RWPE2 (cell line): ENCODE data around the gene FAM78B.

Source experiments
- ATAC-seq: fragments of 200-7000 bp; cut with Tn5 transposase; 3 replicates; pipeline ENCODE4 v1.9.1; 2021; ENCODE audit warnings: low read depth
- DNase-seq: peaks from one replicate; pipeline ENCODE4 v3.0.0-alpha.2; 2020; ENCODE audit warnings: low spot score
- H3K27ac ChIP-seq: fragments of 450-650 bp; 2 replicates; pipeline ENCODE4 v1.5.1; 2017; ENCODE audit warnings: mild to moderate bottlenecking; ENCODE audit not compliant: poor library complexity, severe bottlenecking
- H3K27me3 ChIP-seq: fragments of 250-450 bp; sonication (Bioruptor Pico); 2 replicates; pipeline ENCODE4 v1.5.1; 2021; ENCODE audit warnings: mild to moderate bottlenecking, moderate library complexity; ENCODE audit not compliant: insufficient read depth, poor library complexity, severe bottlenecking
- H3K36me3 ChIP-seq: fragments of 250-450 bp; sonication (Bioruptor Pico); 2 replicates; pipeline ENCODE4 v1.5.1; 2020; ENCODE audit warnings: low read depth, mild to moderate bottlenecking, moderate library complexity
- H3K4me1 ChIP-seq: fragments of 250-450 bp; sonication (Bioruptor Pico); 2 replicates; pipeline ENCODE4 v1.5.1; 2021; ENCODE audit warnings: mild to moderate bottlenecking, moderate library complexity; ENCODE audit not compliant: insufficient read depth, poor library complexity, severe bottlenecking
- H3K4me3 ChIP-seq: fragments of 250-450 bp; sonication (Bioruptor Pico); 2 replicates; pipeline ENCODE4 v1.5.1; 2021; ENCODE audit warnings: mild to moderate bottlenecking, moderate library complexity; ENCODE audit not compliant: severe bottlenecking
- H3K9me3 ChIP-seq: fragments of 250-450 bp; sonication (Bioruptor Pico); 2 replicates; pipeline ENCODE4 v1.5.1; 2021; ENCODE audit warnings: mild to moderate bottlenecking, moderate library complexity; ENCODE audit not compliant: severe bottlenecking
- CTCF ChIP-seq: fragments of 450-650 bp; IDR thresholded peaks from one replicate; pipeline ENCODE4 v1.5.1; 2017; ENCODE audit warnings: mild to moderate bottlenecking, moderate library complexity; ENCODE audit not compliant: poor library complexity, severe bottlenecking

FAM78B gene

GRCh38 chr1:166136222-166136621, 30.6 kb downstream of the FAM78B start:
- ATAC-seq, result no peak

GRCh38 chr1:166133857-166134256, 32.9 kb downstream of the FAM78B start:
- no peak for TF ChIP-seq CTCF
- no peaks in the 10 kb centered on the region for H3K4me1 ChIP-seq
- H3K27ac ChIP-seq, result no peak overlapping the region
- no peaks in the 10 kb centered on the region for H3K9me3 ChIP-seq
- H3K4me3 ChIP-seq, result no peak overlapping the region
- H3K36me3 ChIP-seq, result no peaks in the 10 kb centered on the region
- DNase-seq (no peak), ATAC-seq (no peak)
- no peaks in the 10 kb centered on the region for H3K27me3 ChIP-seq

More at GRCh38 chr1:166136222-166136621, 30.6 kb downstream of the FAM78B start:
- Histone ChIP-seq H3K27ac (no peak overlapping the region), H3K4me1 (no peaks in the 10 kb centered on the region), H3K36me3 (no peaks in the 10 kb centered on the region), H3K4me3 (no peak overlapping the region), H3K9me3 (no peaks in the 10 kb centered on the region), H3K27me3 (no peaks in the 10 kb centered on the region)
- no peak for DNase-seq
- TF ChIP-seq CTCF, result no peak

- no peaks in the 10 kb centered on the region for H3K36me3 ChIP-seq
- TF ChIP-seq CTCF, result peak; percentile 38
- no peaks in the 10 kb centered on the region for H3K9me3 ChIP-seq
- DNase-seq (no peak), ATAC-seq (no peak)
- H3K4me3 ChIP-seq, result no peak overlapping the region
- H3K27me3 ChIP-seq, result no peaks in the 10 kb centered on the region
- no peaks in the 10 kb centered on the region for H3K4me1 ChIP-seq
- H3K27ac ChIP-seq, result no peak overlapping the region
These were observed 33.4 kb downstream of the FAM78B start for GRCh38 chr1:166133276-166133841.

- Histone ChIP-seq H3K4me3 (no peak overlapping the region), H3K4me1 (no peaks in the 10 kb centered on the region), H3K9me3 (no peaks in the 10 kb centered on the region), H3K36me3 (no peaks in the 10 kb centered on the region), H3K27ac (no peak overlapping the region), H3K27me3 (no peaks in the 10 kb centered on the region)
- no peak for TF ChIP-seq CTCF
- DNase-seq, result no peak
- ATAC-seq, result no peak
These were observed 34.3 kb downstream of the FAM78B start for GRCh38 chr1:166132496-166132895.

GRCh38 chr1:166129006-166129405, 37.8 kb downstream of the FAM78B start:
- ATAC-seq, result no peak
- Histone ChIP-seq H3K27me3 (no peaks in the 10 kb centered on the region), H3K4me1 (no peaks in the 10 kb centered on the region), H3K9me3 (no peaks in the 10 kb centered on the region), H3K27ac (no peak overlapping the region), H3K4me3 (no peak overlapping the region), H3K36me3 (no peaks in the 10 kb centered on the region)
- DNase-seq, result no peak
- TF ChIP-seq CTCF, result no peak
